HEK293 (cell line): Measurements from ENCODE around the gene VIT.

Experiments
- CTCF ChIA-PET: fragments of 350-600 bp; formaldehyde crosslinking; extraction: SDS; loops from one replicate; lab custom pipeline; 2021; ENCODE audit warnings: antibody characterized with exemption; lab: Yijun Ruan, JAX
- POLR2A ChIA-PET: fragments of 300-600 bp; formaldehyde crosslinking; extraction: SDS; loops from one replicate; lab custom pipeline; 2020; ENCODE audit warnings: antibody characterized with exemption, inconsistent platforms; lab: Yijun Ruan, JAX
- H3K27ac ChIP-seq: fragments of 200-500 bp; sonication (Bioruptor generic); 2 replicates; pipeline ENCODE4 v1.5.1; 2014; ENCODE audit warnings: low read depth, low read length, control low read depth, inconsistent platforms; ENCODE audit errors: extremely low read depth
- H3K36me3 ChIP-seq, 2 experiments: fragments of 200-500 bp in 1 of 2; sonication (Bioruptor generic) in 1 of 2; 1 replicate in 1 of 2; 2 replicates in 1 of 2; pipeline ENCODE4 v1.5.1; 2014 to 2017; ENCODE audit warnings: inconsistent platforms in 2 of 2, low read length in 2 of 2; ENCODE audit not compliant: control insufficient read depth in 2 of 2, insufficient read depth in 1 of 2
- H3K4me1 ChIP-seq: fragments of 200-500 bp; sonication (Bioruptor generic); 2 replicates; pipeline ENCODE4 v1.5.1; 2014; ENCODE audit warnings: mild to moderate bottlenecking, low read length, inconsistent platforms; ENCODE audit not compliant: control insufficient read depth, insufficient read depth
- H3K4me3 ChIP-seq: 2 replicates; pipeline ENCODE4 v1.5.1; 2011; ENCODE audit warnings: low read depth, mild to moderate bottlenecking, control low read depth, low read length, moderate library complexity
- H3K9me3 ChIP-seq: fragments of 200-500 bp; sonication (Bioruptor generic); 2 replicates; pipeline ENCODE4 v1.5.1; 2014; ENCODE audit warnings: low read depth, low read length, inconsistent platforms; ENCODE audit not compliant: control insufficient read depth, insufficient read depth
- GLIS1 ChIP-seq: fragments of 450-650 bp; formaldehyde crosslinking; IDR thresholded peaks from 2 replicates; pipeline ENCODE4 v1.5.1; 2016; ENCODE audit warnings: missing biosample characterization, missing genetic modification characterization
- MYNN ChIP-seq: fragments of 450-650 bp; formaldehyde crosslinking; IDR thresholded peaks from 2 replicates; pipeline ENCODE4 v1.5.1; 2016; ENCODE audit warnings: missing biosample characterization, missing genetic modification characterization, borderline replicate concordance
- ZBTB21 ChIP-seq: fragments of 450-650 bp; formaldehyde crosslinking; IDR thresholded peaks from 2 replicates; pipeline ENCODE4 v1.5.1; 2017; ENCODE audit warnings: missing biosample characterization, missing genetic modification characterization
- ZBTB8A ChIP-seq: fragments of 450-650 bp; formaldehyde crosslinking; IDR thresholded peaks from 2 replicates; pipeline ENCODE4 v1.5.1; 2016; ENCODE audit warnings: missing biosample characterization, missing genetic modification characterization
- ZNF133 ChIP-seq: fragments of 450-650 bp; formaldehyde crosslinking; IDR thresholded peaks from 2 replicates; pipeline ENCODE4 v1.5.1; 2016; ENCODE audit warnings: missing biosample characterization, missing genetic modification characterization
- ZNF214 ChIP-seq: fragments of 450-650 bp; formaldehyde crosslinking; IDR thresholded peaks from 2 replicates; pipeline ENCODE4 v1.5.1; 2017; ENCODE audit warnings: missing biosample characterization, mild to moderate bottlenecking, missing genetic modification characterization, borderline replicate concordance
- ZNF221 ChIP-seq: fragments of 450-650 bp; formaldehyde crosslinking; IDR thresholded peaks from 2 replicates; pipeline ENCODE4 v1.5.1; 2017; ENCODE audit warnings: missing biosample characterization, missing genetic modification characterization, borderline replicate concordance
- ZNF37A ChIP-seq: fragments of 450-650 bp; IDR thresholded peaks from 2 replicates; pipeline ENCODE4 v1.5.1; 2018; ENCODE audit warnings: missing biosample characterization, missing genetic modification characterization
- ZNF548 ChIP-seq: fragments of 450-650 bp; formaldehyde crosslinking; IDR thresholded peaks from 2 replicates; pipeline ENCODE4 v1.5.1; 2016; ENCODE audit warnings: missing biosample characterization, missing genetic modification characterization
- ZNF600 ChIP-seq: fragments of 450-650 bp; formaldehyde crosslinking; IDR thresholded peaks from 2 replicates; pipeline ENCODE4 v1.5.1; 2016; ENCODE audit warnings: missing biosample characterization, missing genetic modification characterization
- ZNF623 ChIP-seq: fragments of 450-650 bp; formaldehyde crosslinking; IDR thresholded peaks from 2 replicates; pipeline ENCODE4 v1.5.1; 2016; ENCODE audit warnings: missing biosample characterization, missing genetic modification characterization
- ZNF626 ChIP-seq: fragments of 450-650 bp; sonication (Bioruptor Pico); formaldehyde crosslinking; IDR thresholded peaks from 2 replicates; pipeline ENCODE4 v1.5.1; 2018; ENCODE audit warnings: missing biosample characterization, missing genetic modification characterization, inconsistent platforms
- ZNF670 ChIP-seq: fragments of 450-650 bp; formaldehyde crosslinking; IDR thresholded peaks from 2 replicates; pipeline ENCODE4 v1.5.1; 2016; ENCODE audit warnings: missing biosample characterization, missing genetic modification characterization, low read depth
- ZNF707 ChIP-seq: fragments of 450-650 bp; formaldehyde crosslinking; IDR thresholded peaks from 2 replicates; pipeline ENCODE4 v1.5.1; 2016; ENCODE audit warnings: missing biosample characterization, missing genetic modification characterization
- TF ChIP-seq, protein P1 (sequence below): fragments of 450-650 bp; formaldehyde crosslinking; conservative IDR thresholded peaks from 2 replicates; pipeline ENCODE4 v1.5.1; 2016; ENCODE audit warnings: low read depth, missing biosample characterization, missing genetic modification characterization
- TF ChIP-seq, protein P2 (sequence below): fragments of 450-650 bp; formaldehyde crosslinking; IDR thresholded peaks from 2 replicates; pipeline ENCODE4 v1.5.1; 2016; ENCODE audit warnings: missing biosample characterization, missing genetic modification characterization
- TF ChIP-seq, protein P3 (sequence below): fragments of 450-650 bp; formaldehyde crosslinking; IDR thresholded peaks from 2 replicates; pipeline ENCODE4 v1.5.1; 2016; ENCODE audit warnings: missing biosample characterization, missing genetic modification characterization, low read depth
- TF ChIP-seq, protein P4 (sequence below): fragments of 450-650 bp; formaldehyde crosslinking; IDR thresholded peaks from 2 replicates; pipeline ENCODE4 v1.5.1; 2017; ENCODE audit warnings: missing biosample characterization, missing genetic modification characterization
- TF ChIP-seq, protein P5 (sequence below): fragments of 450-650 bp; formaldehyde crosslinking; IDR thresholded peaks from 2 replicates; pipeline ENCODE4 v1.5.1; 2016; ENCODE audit warnings: missing biosample characterization, missing genetic modification characterization
- TF ChIP-seq, protein P6 (sequence below): fragments of 450-650 bp; formaldehyde crosslinking; IDR thresholded peaks from 2 replicates; pipeline ENCODE4 v1.5.1; 2016; ENCODE audit warnings: missing biosample characterization, missing genetic modification characterization

VIT gene

DNA sequence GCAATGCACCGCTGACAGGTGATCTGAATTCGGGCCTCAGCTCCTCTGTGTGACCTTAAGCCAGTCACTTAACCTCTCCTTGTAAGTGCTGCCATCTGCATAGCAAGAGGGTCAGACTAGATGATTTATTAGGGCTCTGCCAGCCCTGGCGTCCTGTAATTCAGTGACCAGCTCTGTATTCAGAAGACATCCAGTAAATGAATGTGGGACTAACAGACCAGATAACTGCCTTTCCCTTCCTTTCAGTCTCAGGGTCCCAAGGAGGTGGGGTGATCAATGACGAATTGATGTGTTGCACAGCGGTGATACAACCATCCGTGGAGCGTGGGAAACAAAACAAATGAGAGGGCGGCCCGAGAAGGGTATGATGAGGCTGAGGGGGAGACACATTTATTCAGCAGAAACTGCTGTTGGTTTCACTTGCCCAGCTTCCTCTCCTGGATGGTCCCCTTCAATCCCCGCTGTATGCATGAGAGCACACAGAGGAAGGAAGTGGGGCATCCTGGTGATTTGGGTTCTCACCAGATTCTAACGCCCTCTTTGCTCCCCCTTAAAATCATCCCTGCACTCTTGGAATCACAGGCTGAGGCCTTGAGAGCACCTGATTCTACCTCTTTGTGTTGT, 92.8 kb downstream of the VIT start:
- ChIA-PET POLR2A (no interaction called here), CTCF (interaction anchor here (0.6 to 1.4 kb wide), 3 partner anchors 9 to 192 kb away, joined by 3 to 5 read pairs (median 3); no protein-coding TSS in a partner anchor)
- H3K27ac ChIP-seq = no peak overlapping the region
- H3K36me3 ChIP-seq = no peaks in the 10 kb centered on the region
- no peaks in the 10 kb centered on the region for H3K9me3 ChIP-seq
- TF ChIP-seq, protein P1, sequence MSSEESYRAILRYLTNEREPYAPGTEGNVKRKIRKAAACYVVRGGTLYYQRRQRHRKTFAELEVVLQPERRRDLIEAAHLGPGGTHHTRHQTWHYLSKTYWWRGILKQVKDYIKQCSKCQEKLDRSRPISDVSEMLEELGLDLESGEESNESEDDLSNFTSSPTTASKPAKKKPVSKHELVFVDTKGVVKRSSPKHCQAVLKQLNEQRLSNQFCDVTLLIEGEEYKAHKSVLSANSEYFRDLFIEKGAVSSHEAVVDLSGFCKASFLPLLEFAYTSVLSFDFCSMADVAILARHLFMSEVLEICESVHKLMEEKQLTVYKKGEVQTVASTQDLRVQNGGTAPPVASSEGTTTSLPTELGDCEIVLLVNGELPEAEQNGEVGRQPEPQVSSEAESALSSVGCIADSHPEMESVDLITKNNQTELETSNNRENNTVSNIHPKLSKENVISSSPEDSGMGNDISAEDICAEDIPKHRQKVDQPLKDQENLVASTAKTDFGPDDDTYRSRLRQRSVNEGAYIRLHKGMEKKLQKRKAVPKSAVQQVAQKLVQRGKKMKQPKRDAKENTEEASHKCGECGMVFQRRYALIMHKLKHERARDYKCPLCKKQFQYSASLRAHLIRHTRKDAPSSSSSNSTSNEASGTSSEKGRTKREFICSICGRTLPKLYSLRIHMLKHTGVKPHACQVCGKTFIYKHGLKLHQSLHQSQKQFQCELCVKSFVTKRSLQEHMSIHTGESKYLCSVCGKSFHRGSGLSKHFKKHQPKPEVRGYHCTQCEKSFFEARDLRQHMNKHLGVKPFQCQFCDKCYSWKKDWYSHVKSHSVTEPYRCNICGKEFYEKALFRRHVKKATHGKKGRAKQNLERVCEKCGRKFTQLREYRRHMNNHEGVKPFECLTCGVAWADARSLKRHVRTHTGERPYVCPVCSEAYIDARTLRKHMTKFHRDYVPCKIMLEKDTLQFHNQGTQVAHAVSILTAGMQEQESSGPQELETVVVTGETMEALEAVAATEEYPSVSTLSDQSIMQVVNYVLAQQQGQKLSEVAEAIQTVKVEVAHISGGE (tag by site-specific recombination) = no peak
- TF ChIP-seq, protein P2, sequence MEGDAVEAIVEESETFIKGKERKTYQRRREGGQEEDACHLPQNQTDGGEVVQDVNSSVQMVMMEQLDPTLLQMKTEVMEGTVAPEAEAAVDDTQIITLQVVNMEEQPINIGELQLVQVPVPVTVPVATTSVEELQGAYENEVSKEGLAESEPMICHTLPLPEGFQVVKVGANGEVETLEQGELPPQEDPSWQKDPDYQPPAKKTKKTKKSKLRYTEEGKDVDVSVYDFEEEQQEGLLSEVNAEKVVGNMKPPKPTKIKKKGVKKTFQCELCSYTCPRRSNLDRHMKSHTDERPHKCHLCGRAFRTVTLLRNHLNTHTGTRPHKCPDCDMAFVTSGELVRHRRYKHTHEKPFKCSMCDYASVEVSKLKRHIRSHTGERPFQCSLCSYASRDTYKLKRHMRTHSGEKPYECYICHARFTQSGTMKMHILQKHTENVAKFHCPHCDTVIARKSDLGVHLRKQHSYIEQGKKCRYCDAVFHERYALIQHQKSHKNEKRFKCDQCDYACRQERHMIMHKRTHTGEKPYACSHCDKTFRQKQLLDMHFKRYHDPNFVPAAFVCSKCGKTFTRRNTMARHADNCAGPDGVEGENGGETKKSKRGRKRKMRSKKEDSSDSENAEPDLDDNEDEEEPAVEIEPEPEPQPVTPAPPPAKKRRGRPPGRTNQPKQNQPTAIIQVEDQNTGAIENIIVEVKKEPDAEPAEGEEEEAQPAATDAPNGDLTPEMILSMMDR (tag by site-specific recombination) = no peak
- TF ChIP-seq ZNF670 (tag by site-specific recombination) (no peak), ZNF133 (no peak), ZNF37A (tag by site-specific recombination) (no peak), ZNF600 (tag by site-specific recombination) (no peak), ZBTB21 (tag by site-specific recombination) (no peak), ZNF214 (no peak), ZNF707 (no peak), ZNF548 (no peak), ZNF626 (tag by site-specific recombination) (no peak), ZNF623 (tag by site-specific recombination) (no peak), GLIS1 (no peak), ZNF221 (tag by site-specific recombination) (no peak), ZBTB8A (tag by site-specific recombination) (no peak), MYNN (tag by site-specific recombination) (no peak)
- TF ChIP-seq, protein P3, sequence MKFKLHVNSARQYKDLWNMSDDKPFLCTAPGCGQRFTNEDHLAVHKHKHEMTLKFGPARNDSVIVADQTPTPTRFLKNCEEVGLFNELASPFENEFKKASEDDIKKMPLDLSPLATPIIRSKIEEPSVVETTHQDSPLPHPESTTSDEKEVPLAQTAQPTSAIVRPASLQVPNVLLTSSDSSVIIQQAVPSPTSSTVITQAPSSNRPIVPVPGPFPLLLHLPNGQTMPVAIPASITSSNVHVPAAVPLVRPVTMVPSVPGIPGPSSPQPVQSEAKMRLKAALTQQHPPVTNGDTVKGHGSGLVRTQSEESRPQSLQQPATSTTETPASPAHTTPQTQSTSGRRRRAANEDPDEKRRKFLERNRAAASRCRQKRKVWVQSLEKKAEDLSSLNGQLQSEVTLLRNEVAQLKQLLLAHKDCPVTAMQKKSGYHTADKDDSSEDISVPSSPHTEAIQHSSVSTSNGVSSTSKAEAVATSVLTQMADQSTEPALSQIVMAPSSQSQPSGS = no peak
- TF ChIP-seq, protein P4, sequence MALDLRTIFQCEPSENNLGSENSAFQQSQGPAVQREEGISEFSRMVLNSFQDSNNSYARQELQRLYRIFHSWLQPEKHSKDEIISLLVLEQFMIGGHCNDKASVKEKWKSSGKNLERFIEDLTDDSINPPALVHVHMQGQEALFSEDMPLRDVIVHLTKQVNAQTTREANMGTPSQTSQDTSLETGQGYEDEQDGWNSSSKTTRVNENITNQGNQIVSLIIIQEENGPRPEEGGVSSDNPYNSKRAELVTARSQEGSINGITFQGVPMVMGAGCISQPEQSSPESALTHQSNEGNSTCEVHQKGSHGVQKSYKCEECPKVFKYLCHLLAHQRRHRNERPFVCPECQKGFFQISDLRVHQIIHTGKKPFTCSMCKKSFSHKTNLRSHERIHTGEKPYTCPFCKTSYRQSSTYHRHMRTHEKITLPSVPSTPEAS (tag by site-specific recombination) = no peak
- TF ChIP-seq, protein P5, sequence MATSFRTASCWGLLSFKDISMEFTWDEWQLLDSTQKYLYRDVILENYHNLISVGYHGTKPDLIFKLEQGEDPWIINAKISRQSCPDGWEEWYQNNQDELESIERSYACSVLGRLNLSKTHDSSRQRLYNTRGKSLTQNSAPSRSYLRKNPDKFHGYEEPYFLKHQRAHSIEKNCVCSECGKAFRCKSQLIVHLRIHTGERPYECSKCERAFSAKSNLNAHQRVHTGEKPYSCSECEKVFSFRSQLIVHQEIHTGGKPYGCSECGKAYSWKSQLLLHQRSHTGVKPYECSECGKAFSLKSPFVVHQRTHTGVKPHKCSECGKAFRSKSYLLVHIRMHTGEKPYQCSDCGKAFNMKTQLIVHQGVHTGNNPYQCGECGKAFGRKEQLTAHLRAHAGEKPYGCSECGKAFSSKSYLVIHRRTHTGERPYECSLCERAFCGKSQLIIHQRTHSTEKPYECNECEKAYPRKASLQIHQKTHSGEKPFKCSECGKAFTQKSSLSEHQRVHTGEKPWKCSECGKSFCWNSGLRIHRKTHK (tag by site-specific recombination) = no peak
- TF ChIP-seq, protein P6, sequence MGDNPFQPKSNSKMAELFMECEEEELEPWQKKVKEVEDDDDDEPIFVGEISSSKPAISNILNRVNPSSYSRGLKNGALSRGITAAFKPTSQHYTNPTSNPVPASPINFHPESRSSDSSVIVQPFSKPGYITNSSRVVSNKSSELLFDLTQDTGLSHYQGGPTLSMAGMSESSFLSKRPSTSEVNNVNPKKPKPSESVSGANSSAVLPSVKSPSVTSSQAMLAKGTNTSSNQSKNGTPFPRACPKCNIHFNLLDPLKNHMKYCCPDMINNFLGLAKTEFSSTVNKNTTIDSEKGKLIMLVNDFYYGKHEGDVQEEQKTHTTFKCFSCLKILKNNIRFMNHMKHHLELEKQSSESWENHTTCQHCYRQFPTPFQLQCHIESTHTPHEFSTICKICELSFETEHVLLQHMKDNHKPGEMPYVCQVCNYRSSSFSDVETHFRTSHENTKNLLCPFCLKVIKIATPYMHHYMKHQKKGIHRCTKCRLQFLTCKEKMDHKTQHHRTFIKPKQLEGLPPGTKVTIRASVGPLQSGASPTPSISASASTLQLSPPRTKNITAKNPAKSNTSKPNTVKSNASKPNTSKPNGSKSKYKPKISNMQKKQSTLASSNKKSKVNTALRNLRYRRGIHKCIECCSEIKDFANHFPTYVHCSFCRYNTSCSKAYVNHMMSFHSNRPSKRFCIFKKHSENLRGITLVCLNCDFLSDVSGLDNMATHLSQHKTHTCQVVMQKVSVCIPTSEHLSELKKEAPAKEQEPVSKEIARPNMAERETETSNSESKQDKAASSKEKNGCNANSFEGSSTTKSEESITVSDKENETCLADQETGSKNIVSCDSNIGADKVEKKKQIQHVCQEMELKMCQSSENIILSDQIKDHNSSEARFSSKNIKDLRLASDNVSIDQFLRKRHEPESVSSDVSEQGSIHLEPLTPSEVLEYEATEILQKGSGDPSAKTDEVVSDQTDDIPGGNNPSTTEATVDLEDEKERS (tag by site-specific recombination) = no peak
- no peak overlapping the region for H3K4me3 ChIP-seq
- H3K4me1 ChIP-seq = no peaks in the 10 kb centered on the region
